Activated naive CD8-positive, alpha-beta T cell (primary cell): ENCODE data around the gene SMIM44.
"Not testable (repeated sequence)": the region's sequence is repeated elsewhere in the genome, so short reads cannot be mapped to it uniquely, and the experiment has no call there.

Experiments used
- H3K27ac Mint-ChIP-seq: one replicate; pipeline ENCODE4 v1.8.0; 2021; ENCODE audit warnings: mixed read lengths
- H3K27me3 Mint-ChIP-seq: one replicate; pipeline ENCODE4 v1.8.0; 2021; ENCODE audit warnings: mixed read lengths
- H3K36me3 Mint-ChIP-seq: one replicate; pipeline ENCODE4 v1.8.0; 2021; ENCODE audit warnings: mixed read lengths
- H3K4me1 Mint-ChIP-seq: one replicate; pipeline ENCODE4 v1.8.0; 2021; ENCODE audit warnings: low read depth, mixed read lengths
- H3K4me3 Mint-ChIP-seq: one replicate; pipeline ENCODE4 v1.8.0; 2021; ENCODE audit warnings: mild to moderate bottlenecking, mixed read lengths
- H3K9me3 Mint-ChIP-seq: one replicate; pipeline ENCODE4 v1.8.0; 2021; ENCODE audit warnings: low read depth, mixed read lengths

Gene SMIM44

DNA sequence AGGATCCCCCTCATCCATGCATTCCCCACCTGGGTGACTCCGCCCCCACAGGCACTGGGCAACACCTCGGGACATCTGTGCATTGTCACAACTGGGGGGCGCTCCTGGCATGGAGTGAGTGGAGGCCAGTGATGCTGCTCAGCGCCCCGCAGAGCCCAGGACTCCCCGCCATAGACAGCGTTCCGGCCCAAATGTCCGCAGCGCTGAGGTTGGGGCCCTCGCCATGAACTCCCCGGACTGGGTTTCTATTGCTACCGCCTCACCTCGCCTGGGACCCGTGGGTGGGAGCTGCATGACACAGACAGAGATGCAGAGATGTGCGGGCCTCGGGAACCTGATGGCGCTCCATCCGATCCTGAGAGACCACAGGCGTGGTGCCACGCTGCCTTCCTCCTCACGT is 27.5 kb upstream of the SMIM44 start:
- Mint-ChIP-seq H3K4me3 (no peak overlapping the region), H3K36me3 (peaks cover 3% of the 10 kb centered on the region), H3K4me1 (peaks cover 42% of the 10 kb centered on the region), H3K9me3 (no peaks in the 10 kb centered on the region), H3K27me3 (no peaks in the 10 kb centered on the region), H3K27ac (no peak overlapping the region)

DNA sequence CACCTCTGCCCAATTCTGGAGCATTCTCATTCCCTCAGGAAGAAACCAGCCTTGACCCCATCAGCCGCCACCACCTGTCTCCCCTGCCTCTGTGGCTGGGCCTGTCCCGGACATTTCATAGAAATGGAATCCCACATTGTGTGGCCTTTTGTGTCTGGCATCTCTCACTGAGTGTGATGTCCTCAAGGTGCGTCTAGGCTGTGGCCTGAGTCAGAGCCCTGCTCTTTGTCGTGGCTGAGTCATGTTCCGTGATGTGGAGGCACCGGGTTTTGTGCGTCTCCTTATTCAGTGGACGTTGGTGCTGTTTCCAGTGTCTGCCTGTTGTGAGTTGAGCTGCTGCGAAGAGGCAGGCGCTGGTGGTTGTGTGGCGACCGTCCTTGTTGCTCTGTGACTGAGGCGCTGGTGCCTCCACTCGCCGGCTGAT is 26.3 kb upstream of the SMIM44 start:
- H3K4me3 Mint-ChIP-seq, result peak overlapping the region; percentile 43
- H3K9me3 Mint-ChIP-seq, result no peaks in the 10 kb centered on the region
- peaks cover 3% of the 10 kb centered on the region for H3K36me3 Mint-ChIP-seq
- H3K27me3 Mint-ChIP-seq, result no peaks in the 10 kb centered on the region
- H3K27ac Mint-ChIP-seq, result peak overlapping the region; percentile 24
- H3K4me1 Mint-ChIP-seq, result peaks cover 45% of the 10 kb centered on the region

DNA sequence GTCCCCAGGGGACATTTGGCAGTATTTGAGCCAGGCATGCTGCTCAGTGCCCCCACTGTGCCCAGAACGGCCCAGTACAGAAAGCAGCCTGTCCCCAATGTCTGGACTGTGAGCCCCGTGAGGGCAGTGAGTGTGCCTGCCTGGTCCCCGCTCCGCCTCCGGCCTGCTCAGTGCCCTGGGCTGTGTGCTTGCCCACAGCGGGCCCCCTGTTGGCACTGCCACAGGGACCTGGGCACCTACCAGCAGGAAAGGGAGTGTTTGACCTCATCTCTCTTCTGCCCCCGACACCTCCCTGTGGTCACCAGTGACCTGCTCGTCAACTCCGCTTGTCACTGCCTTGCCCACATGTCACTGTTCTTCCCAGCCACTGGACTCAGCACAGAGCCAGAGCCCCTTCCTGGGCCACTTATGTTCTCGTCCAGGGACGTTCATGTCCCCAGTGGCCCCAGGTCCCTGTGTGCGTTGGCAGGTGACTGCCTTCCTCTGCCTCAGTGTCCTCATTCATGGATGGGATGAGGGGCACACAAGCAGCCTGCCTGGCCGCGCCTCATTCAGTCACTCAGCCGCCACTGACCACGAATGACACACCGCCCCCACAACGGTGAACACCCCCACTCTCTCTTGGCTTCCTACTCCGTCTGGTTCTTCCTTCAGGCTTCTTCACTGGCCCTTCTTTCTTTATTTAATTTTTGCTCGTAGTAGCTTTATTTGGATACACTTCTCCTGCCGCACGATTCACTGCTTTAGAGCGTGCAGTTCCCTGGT is 25.7 kb upstream of the SMIM44 start:
- peak overlapping the region; percentile 24 for H3K27ac Mint-ChIP-seq
- H3K4me1 Mint-ChIP-seq, result peaks cover 42% of the 10 kb centered on the region
- peak overlapping the region; percentile 43 for H3K4me3 Mint-ChIP-seq
- no peaks in the 10 kb centered on the region for H3K27me3 Mint-ChIP-seq
- peaks cover 3% of the 10 kb centered on the region for H3K36me3 Mint-ChIP-seq
- H3K9me3 Mint-ChIP-seq, result no peaks in the 10 kb centered on the region

DNA sequence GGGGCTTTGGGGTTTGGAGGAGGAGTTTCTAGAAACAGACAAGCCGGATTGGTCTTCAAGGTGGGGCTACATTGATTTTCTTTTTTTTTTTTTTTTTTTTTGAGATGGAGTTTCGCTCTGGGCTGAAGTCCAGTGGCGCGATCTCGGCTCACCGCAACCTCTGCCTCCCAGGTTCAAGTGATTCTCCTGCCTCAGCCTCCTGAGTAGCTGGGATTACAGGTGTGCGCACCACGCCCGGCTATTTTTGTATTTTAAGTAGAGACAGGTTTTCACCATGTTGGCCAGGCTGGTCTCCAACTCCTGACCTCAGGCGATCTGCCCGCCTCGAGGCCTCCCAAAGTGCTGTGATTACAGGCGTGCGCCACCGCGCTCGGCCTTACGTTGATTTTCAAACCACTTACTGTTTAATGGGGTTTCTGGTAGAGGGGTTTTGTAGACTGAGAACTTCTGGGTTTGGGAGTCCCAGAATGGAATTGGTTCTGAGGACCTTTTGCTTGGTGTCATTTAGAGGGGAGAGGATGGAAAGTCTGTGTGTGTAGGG is 24.9 kb upstream of the SMIM44 start:
- Mint-ChIP-seq H3K4me3 (peak overlapping the region; percentile 65), H3K4me1 (peaks cover 42% of the 10 kb centered on the region)
- not testable (repeated sequence) for H3K9me3 Mint-ChIP-seq, H3K27me3 Mint-ChIP-seq, H3K36me3 Mint-ChIP-seq, H3K27ac Mint-ChIP-seq

DNA sequence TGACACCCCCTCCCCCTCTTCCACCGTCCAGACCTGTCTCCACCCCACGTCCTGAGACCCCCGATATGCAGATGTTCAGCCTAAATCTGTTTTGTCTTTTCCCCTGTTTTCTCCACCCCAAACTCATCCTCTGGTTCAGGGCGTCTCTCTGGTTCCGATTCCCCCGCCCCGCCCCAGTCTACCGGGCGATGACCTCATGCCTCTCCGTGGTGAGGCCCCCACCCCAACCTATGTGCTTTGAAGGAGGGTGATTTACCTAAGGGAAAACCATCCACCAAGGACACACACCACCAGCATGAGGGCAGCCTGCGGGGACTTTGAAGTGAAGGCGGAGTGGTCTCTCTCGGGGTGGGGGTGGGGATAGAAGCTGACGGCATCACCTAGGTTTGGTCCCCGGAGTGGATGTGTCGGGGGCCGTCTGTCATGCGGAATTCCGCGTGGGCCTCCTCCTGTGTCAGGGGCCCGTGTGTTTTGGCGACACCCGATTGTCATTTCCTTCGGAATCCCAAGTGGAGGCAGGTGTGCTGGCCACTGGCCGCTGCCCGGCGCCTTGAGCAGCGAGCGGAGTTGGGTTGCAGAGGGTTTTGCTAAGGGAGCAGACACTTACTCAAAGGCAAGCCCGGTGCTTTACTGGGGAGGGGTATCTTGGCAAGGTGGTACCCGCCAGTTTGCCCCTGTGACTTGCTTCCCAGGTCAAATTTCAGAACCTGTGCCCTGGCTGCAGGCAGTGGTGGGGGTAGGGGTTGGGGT is 24.3 kb upstream of the SMIM44 start:
- no peaks in the 10 kb centered on the region for H3K27me3 Mint-ChIP-seq
- H3K36me3 Mint-ChIP-seq, result peaks cover 3% of the 10 kb centered on the region
- H3K4me1 Mint-ChIP-seq, result peaks cover 42% of the 10 kb centered on the region
- peak overlapping the region; percentile 46 for H3K27ac Mint-ChIP-seq
- H3K9me3 Mint-ChIP-seq, result no peaks in the 10 kb centered on the region
- peak overlapping the region; percentile 89 for H3K4me3 Mint-ChIP-seq

DNA sequence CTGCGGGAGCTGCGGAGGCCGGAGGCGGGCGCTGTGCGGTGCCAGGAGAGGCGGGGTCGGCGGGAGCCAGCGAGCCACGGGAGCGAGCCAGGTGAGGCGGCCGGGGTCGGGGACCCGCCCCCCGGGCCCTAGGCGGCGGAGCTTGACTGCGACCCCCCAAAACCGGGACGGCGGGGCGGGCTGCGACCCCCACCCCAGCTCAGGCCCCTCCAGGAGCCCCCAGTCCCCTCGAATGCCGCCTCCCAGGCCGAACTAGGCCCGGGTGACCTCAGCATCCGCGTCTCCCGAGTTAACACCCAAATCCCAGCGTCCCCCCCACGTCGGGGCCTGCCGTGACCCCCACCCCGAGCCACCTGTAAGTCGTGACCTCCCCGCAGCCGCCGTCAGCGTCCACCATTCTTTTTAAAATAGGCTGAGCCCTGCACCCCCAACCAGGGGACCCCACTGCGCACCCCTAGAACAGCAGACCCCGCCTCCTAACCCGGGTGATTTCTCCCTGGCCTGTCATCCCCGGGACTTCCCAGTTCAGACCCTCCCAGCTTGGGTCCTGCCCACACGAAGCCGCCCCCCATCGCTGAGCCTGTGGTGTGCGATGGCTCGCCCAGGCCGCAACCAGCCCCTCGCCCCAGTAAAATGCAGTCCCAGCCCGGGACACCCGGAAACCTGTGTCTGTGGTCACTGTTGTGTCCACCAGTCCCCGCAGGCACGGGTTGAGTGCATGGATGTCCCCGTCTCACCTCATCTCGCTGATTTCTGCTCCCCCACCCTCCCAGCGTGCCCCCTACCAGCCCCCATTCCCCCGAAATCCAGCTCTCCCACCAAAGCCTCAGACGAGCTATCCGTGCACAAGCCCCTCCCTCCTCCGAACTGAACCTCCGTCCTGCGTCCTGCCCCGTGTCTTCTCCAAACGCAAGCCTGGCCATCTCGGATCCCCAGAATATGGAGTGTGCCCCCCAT is 23.4 kb upstream of the SMIM44 start:
- H3K27ac Mint-ChIP-seq, result peak overlapping the region; percentile 46
- H3K4me1 Mint-ChIP-seq, result peaks cover 42% of the 10 kb centered on the region
- H3K27me3 Mint-ChIP-seq, result no peaks in the 10 kb centered on the region
- H3K9me3 Mint-ChIP-seq, result no peaks in the 10 kb centered on the region
- peak overlapping the region; percentile 89 for H3K4me3 Mint-ChIP-seq
- peaks cover 3% of the 10 kb centered on the region for H3K36me3 Mint-ChIP-seq

DNA sequence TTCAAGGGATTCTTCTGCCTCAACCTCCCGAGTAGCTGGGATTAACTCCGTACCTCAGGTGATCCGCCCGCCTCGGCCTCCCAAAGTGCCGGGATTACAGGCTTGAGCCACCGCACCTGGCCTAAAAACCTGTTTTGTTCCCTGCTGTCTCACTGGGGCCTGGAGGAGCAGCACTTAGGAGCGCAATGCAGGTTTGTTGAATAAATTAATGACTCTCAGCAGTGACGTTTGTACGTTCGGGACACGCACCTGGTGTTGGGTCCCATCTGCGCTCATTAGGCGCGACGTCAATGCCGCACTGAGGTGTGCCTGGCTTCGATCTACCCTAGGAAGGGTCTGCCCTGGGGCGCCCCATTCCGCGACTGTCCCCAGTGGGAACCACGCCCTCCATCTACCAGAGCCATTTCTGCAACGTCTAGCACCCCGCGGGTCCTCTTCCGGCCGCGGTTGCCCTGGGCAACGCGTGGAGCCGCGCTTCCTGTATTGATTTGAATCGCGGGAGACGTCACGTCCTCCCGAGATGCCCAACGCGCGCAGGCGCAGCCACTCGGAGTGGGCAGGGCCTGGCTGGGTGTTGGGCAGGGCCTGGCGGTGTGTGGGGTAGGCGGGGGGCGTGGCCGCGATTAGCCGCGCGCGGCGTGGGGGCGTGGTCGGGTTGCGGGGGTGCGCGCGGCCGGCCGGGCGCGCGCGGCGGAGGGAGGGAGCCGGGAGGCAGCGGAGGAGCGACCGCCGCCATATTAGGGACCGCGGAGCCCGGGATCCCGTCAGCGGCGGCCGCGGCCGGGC is 22.6 kb upstream of the SMIM44 start, which contains the start of gene FZR1:
Gene FZR1, plus strand, starts transcription at position 714 of the 786 bp plus-strand sequence. CDS start 16,679 bp downstream, outside the sequence.
- peak within 1 kb of the TSS; percentile 98 for H3K27ac Mint-ChIP-seq
- no peaks in the 10 kb centered on the region for H3K9me3 Mint-ChIP-seq
- no peaks in the 10 kb centered on the region for H3K27me3 Mint-ChIP-seq
- H3K4me1 Mint-ChIP-seq, result peaks cover 42% of the 10 kb centered on the region
- peak within 1 kb of the TSS; percentile 97 for H3K4me3 Mint-ChIP-seq
- peaks cover 3% of the 10 kb centered on the region for H3K36me3 Mint-ChIP-seq

DNA sequence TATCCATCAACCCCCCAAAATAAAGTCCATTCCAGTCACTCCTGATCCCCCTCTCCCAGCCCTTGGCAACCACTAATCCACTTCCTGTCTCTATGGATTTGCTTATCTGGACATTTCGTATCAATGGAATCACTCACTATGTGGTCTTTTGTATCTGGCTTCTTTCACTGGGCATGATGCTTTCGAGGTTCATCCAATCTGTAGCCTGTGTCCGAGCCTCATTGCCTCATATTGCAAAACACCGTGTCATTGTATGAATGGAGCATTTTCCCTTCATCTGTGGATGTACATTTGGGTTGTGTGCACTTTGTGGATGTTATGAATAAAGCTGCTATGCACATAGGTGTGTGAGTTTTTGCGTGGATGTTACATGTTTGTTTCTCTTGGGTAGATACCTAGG is 21.5 kb upstream of the SMIM44 start:
- H3K27ac Mint-ChIP-seq, result peak overlapping the region; percentile 98

DNA sequence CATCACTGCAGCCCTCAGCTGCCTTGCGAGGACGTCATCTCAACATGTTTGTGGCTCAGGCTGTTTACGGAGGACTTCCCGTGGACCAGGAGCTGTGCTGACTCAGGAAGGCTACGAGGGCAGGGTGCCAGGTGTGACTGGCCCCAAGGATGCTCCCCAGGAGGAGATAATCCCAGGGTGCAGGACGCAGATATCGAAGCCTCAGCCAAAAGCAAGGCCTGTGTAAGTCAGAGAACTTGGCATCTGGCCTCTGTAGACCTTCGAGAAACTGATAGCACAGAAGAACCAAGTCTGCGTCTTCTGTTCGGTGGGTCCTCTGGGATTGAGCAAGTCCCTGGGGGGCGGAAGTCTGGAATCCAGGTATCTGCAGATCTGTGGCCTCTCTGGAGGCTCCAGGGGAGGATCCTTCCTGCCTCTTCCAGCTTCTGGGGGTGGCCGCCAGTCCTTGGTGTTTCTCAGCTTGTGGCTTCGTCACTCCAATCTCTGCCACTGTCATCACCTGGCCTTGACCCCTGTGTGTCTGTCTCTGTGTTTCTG is 19.9 kb upstream of the SMIM44 start:
- H3K36me3 Mint-ChIP-seq, result peaks cover 3% of the 10 kb centered on the region
- H3K4me3 Mint-ChIP-seq, result no peak overlapping the region
- H3K27ac Mint-ChIP-seq, result no peak overlapping the region
- H3K27me3 Mint-ChIP-seq, result no peaks in the 10 kb centered on the region
- no peaks in the 10 kb centered on the region for H3K9me3 Mint-ChIP-seq
- H3K4me1 Mint-ChIP-seq, result peaks cover 41% of the 10 kb centered on the region

More for the DNA sequence above, 21.5 kb upstream of the SMIM44 start:
- peak overlapping the region; percentile 97 for H3K4me3 Mint-ChIP-seq
- no peaks in the 10 kb centered on the region for H3K27me3 Mint-ChIP-seq
- peaks cover 43% of the 10 kb centered on the region for H3K4me1 Mint-ChIP-seq
- H3K9me3 Mint-ChIP-seq, result no peaks in the 10 kb centered on the region
- H3K36me3 Mint-ChIP-seq, result peaks cover 3% of the 10 kb centered on the region

DNA sequence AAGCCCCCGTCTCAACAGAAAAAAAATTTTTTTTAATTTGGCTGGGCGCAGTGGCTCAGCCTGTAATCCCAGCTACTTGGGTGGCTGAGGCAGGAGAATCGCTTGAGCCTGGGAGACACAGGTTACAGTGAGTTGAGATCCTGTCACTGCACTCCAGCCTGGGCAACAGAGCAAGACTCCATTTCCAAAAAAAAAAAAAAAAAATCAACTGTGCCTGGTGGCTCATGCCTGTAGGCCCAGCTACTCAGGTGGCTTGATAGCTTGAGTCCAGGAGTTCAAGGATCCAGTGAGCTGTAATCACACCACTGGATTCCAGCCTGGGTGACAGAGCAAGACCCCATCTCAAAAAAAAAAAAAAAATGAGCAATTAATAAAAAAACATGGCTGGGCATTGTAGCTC is 18.5 kb upstream of the SMIM44 start:
- Mint-ChIP-seq H3K4me3 (no peak overlapping the region), H3K4me1 (peaks cover 36% of the 10 kb centered on the region), H3K36me3 (peaks cover 5% of the 10 kb centered on the region), H3K27me3 (no peaks in the 10 kb centered on the region), H3K9me3 (no peaks in the 10 kb centered on the region), H3K27ac (no peak overlapping the region)

DNA sequence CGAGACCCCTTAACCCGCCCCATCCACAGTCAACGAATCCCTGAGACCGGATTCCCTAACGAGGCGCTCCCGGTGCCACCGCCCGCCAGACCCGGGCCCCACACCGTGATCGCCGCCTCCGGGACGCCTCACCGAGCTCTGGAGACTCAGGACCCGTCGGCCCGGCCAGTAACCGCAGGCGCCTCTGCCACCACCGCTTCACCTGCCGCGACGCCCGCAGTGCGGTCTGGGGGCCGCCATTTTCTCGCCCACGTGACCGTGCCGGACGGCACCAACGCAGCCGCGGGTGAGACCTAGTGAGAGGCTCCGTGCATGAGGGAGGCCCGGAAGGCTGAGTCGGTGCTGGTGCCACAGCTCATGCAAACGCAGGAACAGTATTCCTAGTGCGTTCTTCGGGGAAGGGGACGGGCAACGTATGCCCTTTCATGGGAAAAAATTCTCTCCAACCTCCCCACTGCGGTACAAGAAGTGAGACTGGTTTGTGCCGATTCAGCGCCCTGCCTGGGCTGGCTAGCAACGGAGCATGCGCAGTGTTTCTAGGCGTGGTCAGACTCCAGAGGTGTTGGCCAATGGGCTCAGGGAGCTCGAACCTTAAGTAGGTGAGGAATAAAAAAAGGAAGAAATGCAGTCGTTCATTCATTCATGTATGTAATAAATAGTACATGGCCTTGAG is 17.3 kb upstream of the SMIM44 start, which contains the start of gene DOHH:
Gene DOHH, minus strand, starts transcription at position 246 of the 673 bp plus-strand sequence. CDS start 3,860 bp downstream, outside the sequence.
- Mint-ChIP-seq H3K4me1 (peaks cover 31% of the 10 kb centered on the region), H3K27me3 (no peaks in the 10 kb centered on the region), H3K9me3 (no peaks in the 10 kb centered on the region), H3K36me3 (peaks cover 5% of the 10 kb centered on the region), H3K4me3 (peak within 1 kb of the TSS; percentile 90), H3K27ac (peak within 1 kb of the TSS; percentile 97)

DNA sequence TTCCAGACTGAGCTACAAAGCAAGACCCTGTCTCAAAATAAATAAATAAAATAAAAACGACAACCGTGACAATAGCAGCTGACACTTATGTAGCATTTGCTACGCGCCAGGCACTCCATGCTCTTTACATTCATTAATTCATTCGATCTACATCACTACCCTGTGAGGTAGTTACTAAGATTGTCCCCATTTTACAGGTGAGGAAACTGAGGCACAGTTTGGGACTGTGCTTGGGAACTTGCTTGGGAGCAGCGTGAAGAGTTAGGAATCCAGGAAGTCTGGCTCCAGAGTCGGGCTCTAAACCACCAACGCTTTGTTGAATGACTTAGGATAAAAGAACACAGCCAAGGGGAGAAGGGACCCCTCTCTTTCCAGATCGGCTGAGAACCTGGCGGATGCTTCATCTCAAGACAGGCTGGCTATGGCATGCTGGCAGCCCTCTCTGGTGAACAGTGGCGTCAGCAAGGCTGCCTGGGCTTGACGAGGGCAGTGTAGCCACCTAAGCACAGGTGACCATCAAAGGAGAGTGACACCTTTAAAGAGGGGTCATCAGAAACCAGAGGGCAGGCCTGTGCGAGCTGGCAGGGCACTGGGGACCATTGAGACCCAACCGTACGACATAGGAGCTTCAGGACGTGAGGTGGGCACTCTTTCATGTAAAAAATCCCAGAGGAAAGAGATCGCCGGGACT is 16.6 kb upstream of the SMIM44 start:
- Mint-ChIP-seq H3K27ac (peak overlapping the region; percentile 97), H3K36me3 (peaks cover 5% of the 10 kb centered on the region), H3K4me3 (peak overlapping the region; percentile 90), H3K4me1 (peaks cover 29% of the 10 kb centered on the region), H3K27me3 (no peaks in the 10 kb centered on the region), H3K9me3 (no peaks in the 10 kb centered on the region)
